HUES6 (cell line): ENCODE measurements around the gene NR5A1.

Source experiments
- H3K27ac ChIP-seq: 2 replicates; pipeline ENCODE4 v1.7.0; 2013; ENCODE audit warnings: low read depth, mild to moderate bottlenecking, low read length, inconsistent platforms
- H3K27me3 ChIP-seq: 2 replicates; pipeline ENCODE4 v1.6.1; 2013; ENCODE audit warnings: low read length; ENCODE audit not compliant: control insufficient read depth, insufficient read depth
- H3K36me3 ChIP-seq: 2 replicates; pipeline ENCODE4 v1.6.1; 2013; ENCODE audit warnings: low read length; ENCODE audit not compliant: control insufficient read depth, insufficient read depth
- H3K4me1 ChIP-seq: 2 replicates; pipeline ENCODE4 v1.6.1; 2013; ENCODE audit warnings: low read length; ENCODE audit not compliant: control insufficient read depth, insufficient read depth
- H3K4me3 ChIP-seq: 2 replicates; pipeline ENCODE4 v1.5.1; 2013; ENCODE audit warnings: low read depth, low read length
- H3K9ac ChIP-seq: one replicate; pipeline ENCODE4 v1.6.1; 2013; ENCODE audit warnings: mild to moderate bottlenecking, low read length
- H3K9me3 ChIP-seq: 2 replicates; pipeline ENCODE4 v1.6.1; 2013; ENCODE audit warnings: low read depth, low read length; ENCODE audit not compliant: control insufficient read depth, insufficient read depth

Gene NR5A1

DNA sequence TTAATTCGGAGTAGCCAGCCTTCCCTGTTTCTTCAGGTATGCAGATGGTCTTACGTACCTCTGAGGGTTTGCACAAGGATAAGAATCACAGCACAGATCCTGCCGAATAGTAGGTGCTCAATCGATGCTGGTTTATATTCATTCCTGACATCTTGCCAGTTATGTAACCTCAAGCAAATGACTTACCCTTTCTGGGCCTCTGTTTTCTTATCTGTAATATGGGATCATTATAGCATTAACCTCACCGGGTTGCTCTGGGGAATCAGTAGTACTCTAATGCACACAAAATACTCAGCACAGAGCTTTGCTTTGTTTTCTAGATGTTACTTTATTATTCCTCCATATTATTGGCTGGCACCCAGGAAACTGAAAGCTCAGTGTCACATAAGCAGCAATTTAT is 7.7 kb upstream of the NR5A1 start:
- no peak overlapping the region for H3K9ac ChIP-seq
- H3K4me1 ChIP-seq = peaks cover 16% of the 10 kb centered on the region
- peaks cover 1% of the 10 kb centered on the region for H3K36me3 ChIP-seq
- H3K27ac ChIP-seq = no peak overlapping the region
- no peaks in the 10 kb centered on the region for H3K27me3 ChIP-seq
- H3K4me3 ChIP-seq = no peak overlapping the region
- no peaks in the 10 kb centered on the region for H3K9me3 ChIP-seq

DNA sequence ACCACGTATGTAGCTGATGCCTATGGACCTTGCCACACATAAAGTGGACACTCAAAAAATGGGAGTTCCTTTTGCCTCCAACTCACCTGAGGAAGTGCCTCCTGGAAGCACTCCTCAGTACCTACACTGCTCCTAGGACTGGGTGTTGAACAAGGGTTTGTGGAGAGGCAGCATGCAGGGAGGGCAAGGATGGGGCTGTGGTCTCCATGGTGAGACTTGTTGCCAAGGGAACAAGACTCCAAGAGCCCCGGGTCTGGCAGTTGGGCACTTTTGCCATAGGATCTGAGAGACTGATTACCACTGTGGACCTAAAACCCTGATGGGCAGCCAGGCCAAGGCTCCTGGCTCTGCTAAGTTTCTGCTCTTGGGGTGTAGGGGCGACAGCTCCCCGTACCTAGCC is 6.9 kb upstream of the NR5A1 start:
- no peak overlapping the region for H3K4me3 ChIP-seq
- no peaks in the 10 kb centered on the region for H3K9me3 ChIP-seq
- peaks cover 16% of the 10 kb centered on the region for H3K4me1 ChIP-seq
- H3K9ac ChIP-seq = no peak overlapping the region
- H3K36me3 ChIP-seq = no peaks in the 10 kb centered on the region; the same call in 1 of the 2 replicates
- no peaks in the 10 kb centered on the region for H3K27me3 ChIP-seq
- no peak overlapping the region for H3K27ac ChIP-seq

DNA sequence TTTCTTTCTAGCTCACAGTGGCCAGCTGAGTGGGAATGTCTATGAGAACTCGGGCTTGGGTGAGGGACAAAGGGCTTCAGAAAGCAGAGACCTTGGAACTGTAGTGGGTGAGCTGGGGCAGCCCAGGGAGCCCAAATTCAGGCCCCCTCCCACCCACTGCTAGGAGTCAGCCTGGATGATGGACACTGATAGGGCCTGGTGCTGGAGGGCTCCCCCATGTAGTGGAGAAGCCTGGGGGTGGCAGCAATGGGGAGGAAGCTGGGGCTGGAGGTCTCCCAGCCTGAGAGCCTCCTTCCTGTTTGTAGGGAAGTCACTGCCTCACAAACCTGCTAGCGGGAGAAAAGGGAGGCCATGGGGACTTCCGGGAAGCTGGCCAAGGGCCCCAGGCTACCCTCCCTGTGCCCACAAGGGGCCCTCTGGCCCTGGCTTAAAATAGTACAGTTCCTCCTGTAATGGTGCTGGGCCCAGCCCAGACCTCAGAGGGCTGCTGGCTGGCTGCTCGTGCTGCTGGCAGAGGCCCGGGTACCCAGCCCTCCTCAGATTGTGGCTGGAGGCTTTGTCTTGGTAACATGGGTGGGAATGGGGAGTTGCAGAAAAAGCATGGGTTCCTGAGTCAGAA is 6.3 kb upstream of the NR5A1 start:
- no peak overlapping the region for H3K4me3 ChIP-seq
- H3K9ac ChIP-seq = no peak overlapping the region
- no peaks in the 10 kb centered on the region for H3K27me3 ChIP-seq
- H3K4me1 ChIP-seq = peaks cover 16% of the 10 kb centered on the region
- H3K27ac ChIP-seq = no peak overlapping the region
- no peaks in the 10 kb centered on the region for H3K36me3 ChIP-seq
- H3K9me3 ChIP-seq = no peaks in the 10 kb centered on the region

DNA sequence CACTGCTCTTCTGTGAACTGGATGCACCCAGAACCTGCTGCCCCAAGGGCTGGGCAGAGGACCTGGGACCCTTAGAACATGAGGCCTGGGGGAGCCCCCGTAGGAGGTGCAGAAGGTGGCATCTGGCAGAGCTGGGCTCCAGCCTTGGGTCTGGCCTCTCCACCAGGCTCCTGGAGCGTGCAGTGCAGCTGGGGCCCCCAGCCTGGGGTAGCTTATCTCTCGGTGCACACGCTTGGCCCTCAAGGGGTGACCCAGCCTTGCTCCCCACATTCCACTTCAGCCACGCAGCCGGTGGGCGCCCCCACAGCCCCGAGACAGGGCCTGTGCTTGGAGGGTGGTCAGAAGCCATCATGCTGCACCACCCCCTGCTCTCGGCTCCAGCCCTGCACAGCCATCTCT is 5.6 kb upstream of the NR5A1 start:
- Histone ChIP-seq H3K4me3 (no peak overlapping the region), H3K27ac (no peak overlapping the region), H3K27me3 (no peaks in the 10 kb centered on the region), H3K9me3 (no peaks in the 10 kb centered on the region), H3K4me1 (peaks cover 12% of the 10 kb centered on the region), H3K36me3 (no peaks in the 10 kb centered on the region), H3K9ac (no peak overlapping the region)

DNA sequence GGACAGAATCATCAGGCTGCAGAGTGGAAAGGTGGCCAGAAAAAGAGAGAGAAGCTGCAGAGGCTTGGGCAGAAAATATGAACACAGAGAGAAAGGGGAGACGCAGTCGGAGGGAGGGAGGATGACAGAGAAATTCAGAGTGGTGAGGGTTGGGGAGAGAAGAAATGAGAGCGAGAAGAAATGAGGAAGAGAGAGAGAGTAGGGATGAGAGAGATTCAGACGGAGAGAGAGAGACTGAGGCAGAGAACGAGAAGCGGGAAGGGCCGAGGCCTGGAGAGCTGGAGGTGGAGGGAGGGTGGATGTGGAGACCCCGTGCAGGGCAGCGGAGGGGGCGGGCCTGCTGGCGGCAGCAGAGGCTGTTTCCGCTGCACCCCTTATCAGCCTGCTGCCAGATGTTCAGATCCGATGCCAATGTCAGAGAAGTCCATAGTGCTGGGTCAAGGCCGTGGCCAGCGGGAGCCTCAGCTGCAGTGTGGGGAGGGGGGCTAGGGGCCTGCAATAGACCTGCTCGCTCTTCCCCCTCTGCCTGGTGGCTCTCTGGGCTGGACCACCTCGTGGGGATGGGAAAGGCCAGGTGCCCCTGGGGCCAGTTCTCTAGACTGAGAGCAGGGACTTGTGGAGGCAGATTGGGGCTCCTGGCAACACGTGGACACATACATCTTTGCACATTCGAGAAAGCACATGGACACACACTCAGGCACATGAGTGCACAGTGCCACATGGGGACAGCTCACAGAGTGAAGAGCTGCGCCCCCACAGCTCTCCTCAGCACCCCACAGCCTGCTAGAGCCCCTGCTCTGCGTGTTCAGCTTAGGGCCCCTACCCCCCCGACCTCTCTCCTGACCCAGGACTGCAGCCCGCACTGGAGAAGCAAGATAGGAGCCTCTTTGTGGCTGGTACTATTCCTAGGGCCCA is 4.9 kb upstream of the NR5A1 start:
- H3K4me3 ChIP-seq = no peak overlapping the region
- H3K9ac ChIP-seq = no peak overlapping the region

DNA sequence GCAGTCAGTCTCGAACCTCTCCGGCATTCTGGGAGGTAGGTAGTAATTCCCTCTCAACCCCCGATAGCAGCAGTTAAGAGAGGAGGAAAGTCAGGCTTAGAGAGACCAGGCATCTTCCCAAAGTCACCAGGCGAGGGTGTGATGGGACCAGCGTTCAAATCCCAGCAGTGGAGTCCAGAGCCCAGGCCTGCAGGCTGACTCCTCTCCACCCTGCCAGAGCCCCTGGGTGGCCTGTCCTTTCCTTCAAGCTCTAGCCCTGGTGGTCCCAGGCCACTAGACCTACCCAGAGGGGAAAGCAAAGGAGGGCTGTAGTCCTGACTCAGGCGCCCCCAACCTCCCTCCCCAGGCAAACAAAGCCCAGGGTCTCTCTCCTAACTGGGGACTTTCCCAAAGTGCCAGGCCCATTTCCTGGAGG is 4.2 kb upstream of the NR5A1 start:
- Histone ChIP-seq H3K36me3 (no peaks in the 10 kb centered on the region), H3K9me3 (no peaks in the 10 kb centered on the region), H3K4me3 (no peak overlapping the region), H3K9ac (no peak overlapping the region), H3K27me3 (peaks cover 8% of the 10 kb centered on the region), H3K4me1 (peaks cover 9% of the 10 kb centered on the region), H3K27ac (no peak overlapping the region)

More for the DNA sequence above, 4.9 kb upstream of the NR5A1 start:
- Histone ChIP-seq H3K27ac (no peak overlapping the region), H3K4me1 (peaks cover 9% of the 10 kb centered on the region), H3K27me3 (peaks cover under 1% of the 10 kb centered on the region; the same call in 1 of the 2 replicates), H3K36me3 (no peaks in the 10 kb centered on the region), H3K9me3 (no peaks in the 10 kb centered on the region)

DNA sequence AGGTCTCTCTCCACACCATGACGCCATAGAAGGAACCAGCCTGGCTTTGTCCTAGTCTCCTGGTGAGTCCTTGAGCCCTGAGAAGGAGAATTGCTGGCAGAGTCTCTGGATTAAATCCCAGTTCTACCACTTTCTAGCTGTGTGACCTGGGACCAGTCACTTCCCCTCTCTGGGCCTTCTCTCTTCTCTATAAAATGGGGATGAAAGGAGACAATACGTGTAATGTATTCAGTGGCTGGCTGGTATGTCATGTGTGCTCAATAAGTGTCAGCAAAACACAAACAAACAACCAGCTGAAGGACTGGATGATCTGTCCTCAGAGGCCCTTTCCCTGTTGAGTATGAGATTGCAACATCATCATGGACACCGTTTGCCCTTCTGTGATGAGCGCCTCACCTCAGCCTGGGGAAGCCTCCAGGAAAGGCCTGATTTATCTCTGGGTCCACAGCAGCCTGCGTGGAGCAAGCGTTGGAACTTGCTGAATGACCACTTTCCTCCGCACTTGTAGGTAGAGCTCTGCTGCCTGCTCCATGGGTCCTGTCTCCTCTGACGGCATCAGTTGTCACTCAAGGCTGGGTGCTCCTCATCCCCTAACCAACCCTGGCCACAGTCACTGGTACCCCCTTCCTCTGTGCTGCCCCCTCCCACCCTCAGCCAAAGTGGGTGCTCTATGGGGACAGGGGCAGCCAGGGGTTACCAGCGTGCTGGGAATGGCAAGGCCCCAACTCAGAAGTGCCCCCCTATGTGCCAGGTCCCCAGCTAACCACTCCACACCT is 3.6 kb upstream of the NR5A1 start:
- H3K27ac ChIP-seq = no peak overlapping the region

DNA sequence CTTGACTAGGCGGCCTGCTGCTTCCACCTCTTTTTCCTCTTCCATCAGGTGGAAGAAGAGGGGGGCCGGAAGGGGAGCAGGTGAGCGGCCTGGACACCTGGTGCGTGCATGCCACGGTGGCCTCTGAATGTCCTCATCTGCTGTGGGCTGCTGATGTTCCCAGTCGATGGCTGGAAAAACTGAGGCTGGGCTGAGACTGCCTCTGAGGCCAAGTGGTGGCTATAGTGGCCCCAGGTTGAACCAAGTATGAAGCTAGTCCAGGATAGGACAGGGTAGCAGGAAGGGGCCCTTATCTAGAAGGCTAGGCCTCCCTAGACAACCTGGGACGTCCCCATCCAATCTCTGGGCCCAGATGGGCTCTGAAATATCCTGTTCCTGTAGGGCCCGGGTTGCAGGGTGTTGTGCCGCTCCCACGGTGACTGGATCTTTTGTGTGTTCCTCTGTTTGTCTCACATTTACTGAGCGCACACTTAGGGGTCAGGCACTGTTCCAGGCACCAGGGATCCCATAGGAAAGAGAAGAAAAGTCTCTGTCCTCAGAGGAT is 753 bp upstream of the NR5A1 start:
- Histone ChIP-seq H3K27me3 (peaks cover 41% of the 10 kb centered on the region), H3K4me3 (no peak overlapping the region), H3K36me3 (no peaks in the 10 kb centered on the region), H3K9ac (no peak overlapping the region), H3K27ac (no peak overlapping the region), H3K9me3 (no peaks in the 10 kb centered on the region), H3K4me1 (peaks cover 14% of the 10 kb centered on the region)

More for the DNA sequence above, 3.6 kb upstream of the NR5A1 start:
- Histone ChIP-seq H3K4me3 (no peak overlapping the region), H3K4me1 (peaks cover 11% of the 10 kb centered on the region), H3K27me3 (peaks cover 14% of the 10 kb centered on the region), H3K9me3 (no peaks in the 10 kb centered on the region), H3K9ac (no peak overlapping the region), H3K36me3 (no peaks in the 10 kb centered on the region)

DNA sequence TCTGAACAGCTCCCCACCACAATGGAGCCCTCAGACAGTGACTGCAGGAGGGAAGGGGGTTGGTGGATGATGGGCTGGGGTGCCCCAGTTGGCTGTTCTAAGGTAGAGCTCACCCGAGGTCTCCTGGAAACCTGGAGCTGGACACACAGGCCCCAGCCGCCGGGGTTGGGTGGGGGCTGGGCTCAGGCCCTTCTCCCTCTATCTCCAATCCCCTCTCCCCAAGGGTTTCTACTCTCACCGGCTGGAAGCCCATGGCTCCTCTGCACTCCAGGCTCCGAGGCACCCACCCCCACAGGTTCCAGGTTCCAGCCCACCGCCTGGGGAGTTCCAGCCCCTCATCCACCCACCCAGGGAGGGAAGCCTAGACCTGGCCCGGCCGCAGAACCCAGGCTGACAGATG is 766 bp downstream of the NR5A1 start:
- Histone ChIP-seq H3K27me3 (peaks cover 56% of the 10 kb centered on the region), H3K36me3 (no peaks in the 10 kb centered on the region), H3K4me1 (peaks cover 8% of the 10 kb centered on the region; the same call in 1 of the 2 replicates), H3K9ac (no peak overlapping the region), H3K27ac (no peak overlapping the region), H3K9me3 (no peaks in the 10 kb centered on the region), H3K4me3 (no peak overlapping the region)

DNA sequence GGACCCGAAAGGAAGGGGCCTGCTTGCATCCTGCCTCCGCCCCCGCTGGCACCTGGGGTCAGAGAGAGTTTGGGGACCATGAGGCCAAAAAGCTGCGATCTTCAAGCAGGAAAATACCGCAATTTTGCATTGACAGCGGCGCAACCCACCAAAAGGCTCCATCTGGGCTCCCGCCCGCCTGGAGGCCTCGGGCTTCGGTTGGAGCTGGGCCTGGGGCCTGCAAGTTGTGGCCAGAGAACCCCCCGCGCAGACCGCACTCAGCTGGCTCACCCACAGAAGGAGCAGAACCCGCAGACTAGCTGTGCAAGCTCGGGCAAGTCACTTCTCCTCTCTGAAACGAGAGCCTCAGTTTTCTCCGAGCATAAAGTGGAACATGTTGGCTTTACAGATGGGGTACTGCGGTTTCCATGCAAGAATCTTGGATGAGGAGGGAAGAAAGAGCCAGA is 1.3 kb downstream of the NR5A1 start:
- H3K9ac ChIP-seq = no peak overlapping the region
- no peak overlapping the region for H3K4me3 ChIP-seq
- no peaks in the 10 kb centered on the region for H3K9me3 ChIP-seq
- H3K27me3 ChIP-seq = peaks cover 61% of the 10 kb centered on the region
- H3K4me1 ChIP-seq = peaks cover 13% of the 10 kb centered on the region; the same call in 1 of the 2 replicates
- H3K27ac ChIP-seq = no peak overlapping the region
- H3K36me3 ChIP-seq = no peaks in the 10 kb centered on the region
